G401.6 (cell line): ENCODE measurements around the gene CRYZL1.
"Not testable (repeated sequence)": the region's sequence is repeated elsewhere in the genome, so short reads cannot be mapped to it uniquely, and the experiment has no call there.

Source experiments
- FAIRE-seq: peaks from 2 replicates; lab custom pipeline; 2012; peaks lifted over from hg19 to GRCh38; lab: Jason Lieb, UNC

CRYZL1 gene

GRCh38 chr21:33641352-33642026, at the start of gene CRYZL1:
TSS of gene CRYZL1 (minus strand) at chr21:33641741. CDS start at chr21:33631551, 10,190 bp downstream.
- peak; percentile 99 for FAIRE-seq

GRCh38 chr21:33690874-33691273, 49.3 kb upstream of the CRYZL1 start:
- no peak for FAIRE-seq

- FAIRE-seq = no peak
Measured at GRCh38 chr21:33688353-33688752, 46.8 kb upstream of the CRYZL1 start.

GRCh38 chr21:33687634-33688033, 46.1 kb upstream of the CRYZL1 start:
- no peak for FAIRE-seq

GRCh38 chr21:33686386-33686785, 44.8 kb upstream of the CRYZL1 start:
- no peak for FAIRE-seq

- FAIRE-seq = peak; percentile 75
Measured at GRCh38 chr21:33685613-33686197, 44.2 kb upstream of the CRYZL1 start.

- peak; percentile 28 for FAIRE-seq
Measured at GRCh38 chr21:33684923-33685560, 43.5 kb upstream of the CRYZL1 start.

- peak; percentile 15 for FAIRE-seq
Measured at GRCh38 chr21:33684068-33684467, 42.5 kb upstream of the CRYZL1 start.

GRCh38 chr21:33682992-33683627, 41.6 kb upstream of the CRYZL1 start:
- peak; percentile 60 for FAIRE-seq

GRCh38 chr21:33680870-33681269, 39.3 kb upstream of the CRYZL1 start:
- FAIRE-seq = no peak

- FAIRE-seq = no peak
Measured at GRCh38 chr21:33677450-33677849, 35.9 kb upstream of the CRYZL1 start.

- not testable (repeated sequence) for FAIRE-seq
Measured at GRCh38 chr21:33676666-33677065, 35.1 kb upstream of the CRYZL1 start.

- FAIRE-seq = no peak
Measured at GRCh38 chr21:33674226-33674625, 32.7 kb upstream of the CRYZL1 start.

- no peak for FAIRE-seq
Measured at GRCh38 chr21:33673473-33673872, 31.9 kb upstream of the CRYZL1 start.

- FAIRE-seq = no peak
Measured at GRCh38 chr21:33670076-33670978, 28.8 kb upstream of the CRYZL1 start.

- FAIRE-seq = no peak
Measured at GRCh38 chr21:33668620-33669019, 27.1 kb upstream of the CRYZL1 start.

GRCh38 chr21:33668180-33668579, 26.6 kb upstream of the CRYZL1 start:
- FAIRE-seq = no peak

- FAIRE-seq = no peak
Measured at GRCh38 chr21:33667636-33668035, 26.1 kb upstream of the CRYZL1 start.

- no peak for FAIRE-seq
Measured at GRCh38 chr21:33666153-33666552, 24.6 kb upstream of the CRYZL1 start.

- FAIRE-seq = no peak
Measured at GRCh38 chr21:33664135-33664534, 22.6 kb upstream of the CRYZL1 start.

- no peak for FAIRE-seq
Measured at GRCh38 chr21:33663241-33663640, 21.7 kb upstream of the CRYZL1 start.

- no peak for FAIRE-seq
Measured at GRCh38 chr21:33662046-33662445, 20.5 kb upstream of the CRYZL1 start.
